Activated CD4-positive, alpha-beta T cell treated with anti-CD3 and anti-CD28 coated beads, Interleukin-2, amount 10 ng/mL, durations not matched to agents 7 days and 5 days (primary cell): ENCODE results near the gene UBE2Q2. TPM values are rescaled to one million over a fixed set of nuclear protein-coding genes. Genes with fewer than 3 reads are reported as not detected.
"Not testable (repeated sequence)": the region's sequence is repeated elsewhere in the genome, so short reads cannot be mapped to it uniquely, and the experiment has no call there.

Experiments
- CTCF ChIA-PET: fragments of 350-600 bp; sonication (Branson Sonifier 250); formaldehyde crosslinking; loops from one replicate; lab custom pipeline; 2021; ENCODE audit warnings: antibody characterized with exemption; lab: Charles Lee
- POLR2A ChIA-PET: fragments of 350-600 bp; sonication (Branson Sonifier 250); formaldehyde crosslinking; loops from one replicate; lab custom pipeline; 2021; ENCODE audit warnings: antibody characterized with exemption; lab: Charles Lee
- DNase-seq: peaks from one replicate; pipeline ENCODE4 v3.0.0-alpha.2; 2020
- H3K27ac Mint-ChIP-seq: one replicate; pipeline ENCODE4 v1.8.0; 2021; ENCODE audit warnings: mild to moderate bottlenecking, moderate library complexity, mixed read lengths
- H3K27me3 Mint-ChIP-seq: one replicate; pipeline ENCODE4 v1.8.0; 2021; ENCODE audit warnings: mixed read lengths
- H3K36me3 Mint-ChIP-seq: one replicate; pipeline ENCODE4 v1.8.0; 2021; ENCODE audit warnings: low read depth, mixed read lengths
- H3K4me1 Mint-ChIP-seq: one replicate; pipeline ENCODE4 v1.8.0; 2021; ENCODE audit warnings: mixed read lengths
- H3K4me3 Mint-ChIP-seq: one replicate; pipeline ENCODE4 v1.8.0; 2021; ENCODE audit warnings: mild to moderate bottlenecking, moderate library complexity, mixed read lengths
- H3K9me3 Mint-ChIP-seq: one replicate; pipeline ENCODE4 v1.8.0; 2021; ENCODE audit warnings: mixed read lengths
- total RNA-seq, 2 experiments: library from RNA; stranded (reverse); gene quantifications; one replicate each; pipeline ENCODE4 v1.2.3, GENCODE V29; 2021

UBE2Q2 gene
- total RNA-seq, 2 experiments from 2014 or later = 35.6 to 40.3 TPM

DNA sequence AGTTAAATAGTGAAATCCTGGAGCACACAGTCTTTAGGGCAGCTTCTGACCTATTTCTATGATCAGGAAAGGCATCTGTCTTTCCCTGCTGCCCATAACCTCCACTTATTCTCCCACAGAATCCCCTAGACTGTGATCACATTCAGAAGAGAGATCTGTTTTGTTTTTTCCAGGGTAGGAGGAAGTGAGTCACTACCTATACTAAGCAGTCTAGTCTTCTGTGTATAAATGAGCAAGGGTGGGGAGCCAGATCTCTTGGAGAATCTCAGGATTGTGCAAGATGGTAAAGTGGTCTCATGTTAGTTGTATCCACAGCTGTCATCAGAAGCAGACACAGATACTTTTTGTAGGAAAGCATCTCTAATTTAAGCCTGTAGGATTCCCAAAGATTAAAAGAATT lies 48.6 kb downstream of the UBE2Q2 start:
- no peak for DNase-seq
- no peaks in the 10 kb centered on the region for H3K27me3 Mint-ChIP-seq
- peaks cover 14% of the 10 kb centered on the region for H3K4me1 Mint-ChIP-seq
- peaks cover 36% of the 10 kb centered on the region for H3K36me3 Mint-ChIP-seq
- H3K4me3 Mint-ChIP-seq = no peak overlapping the region
- peak overlapping the region; percentile 25 for H3K27ac Mint-ChIP-seq
- CTCF ChIA-PET = interaction anchor here (0.6 to 0.7 kb wide), 2 partner anchors 148 to 867 kb away, joined by 3 read pairs; no protein-coding TSS in a partner anchor
- H3K9me3 Mint-ChIP-seq = no peaks in the 10 kb centered on the region
- POLR2A ChIA-PET = no interaction called here

DNA sequence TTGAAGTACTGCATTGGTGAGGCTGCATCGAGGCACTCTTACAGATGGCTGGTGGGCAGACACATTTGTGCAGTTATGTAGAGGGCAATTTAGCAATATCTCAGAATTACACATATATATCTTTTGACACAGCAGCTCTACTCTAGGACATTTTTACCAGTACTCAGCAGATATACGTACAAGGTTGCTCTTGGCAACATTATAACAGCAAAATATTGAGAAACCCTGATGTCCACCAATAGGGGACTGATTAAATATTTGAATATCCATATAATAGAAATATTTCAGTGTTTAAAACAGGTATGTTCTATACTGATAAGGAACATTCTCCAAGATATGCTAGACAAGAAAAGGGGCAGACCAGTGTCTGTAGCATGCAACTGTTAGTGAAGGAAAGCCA lies 52.5 kb downstream of the UBE2Q2 start:
- H3K9me3 Mint-ChIP-seq = no peaks in the 10 kb centered on the region
- peaks cover 14% of the 10 kb centered on the region for H3K4me1 Mint-ChIP-seq
- H3K27me3 Mint-ChIP-seq = no peaks in the 10 kb centered on the region
- H3K27ac Mint-ChIP-seq = no peak overlapping the region
- no peak overlapping the region for H3K4me3 Mint-ChIP-seq
- ChIA-PET POLR2A (interaction anchor here (0.6 kb wide), 1 partner anchor 33 kb away, joined by 7 read pairs; no protein-coding TSS in a partner anchor), CTCF (no interaction called here)
- peaks cover 23% of the 10 kb centered on the region for H3K36me3 Mint-ChIP-seq
- no peak for DNase-seq

DNA sequence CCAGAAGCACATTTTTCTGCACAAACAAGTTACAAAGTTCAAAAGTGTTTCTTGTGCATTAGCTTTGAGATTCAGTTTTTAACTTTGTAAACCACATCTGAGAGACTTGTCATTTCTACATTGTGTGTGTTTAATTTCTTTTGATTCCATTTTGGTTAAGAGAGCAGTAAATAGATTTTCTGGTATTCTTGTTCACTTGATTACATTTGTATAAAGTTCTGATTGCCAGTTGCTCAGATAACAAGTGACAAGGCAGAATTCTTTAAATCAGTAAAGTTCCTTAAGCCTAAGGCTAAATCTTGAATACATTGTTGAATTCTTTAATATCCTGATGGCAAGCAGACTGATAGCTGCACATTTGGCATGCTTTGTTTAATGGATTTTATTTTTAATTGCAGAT lies 57.3 kb downstream of the UBE2Q2 start:
- no peaks in the 10 kb centered on the region for H3K27me3 Mint-ChIP-seq
- H3K9me3 Mint-ChIP-seq = no peaks in the 10 kb centered on the region
- no peak overlapping the region for H3K27ac Mint-ChIP-seq
- H3K4me1 Mint-ChIP-seq = peaks cover 41% of the 10 kb centered on the region
- peaks cover 23% of the 10 kb centered on the region for H3K36me3 Mint-ChIP-seq
- ChIA-PET POLR2A (interaction anchor here (0.7 kb wide), 1 partner anchor 23 kb away, joined by 5 read pairs; no protein-coding TSS in a partner anchor), CTCF (no interaction called here)
- H3K4me3 Mint-ChIP-seq = no peak overlapping the region
- DNase-seq = no peak

DNA sequence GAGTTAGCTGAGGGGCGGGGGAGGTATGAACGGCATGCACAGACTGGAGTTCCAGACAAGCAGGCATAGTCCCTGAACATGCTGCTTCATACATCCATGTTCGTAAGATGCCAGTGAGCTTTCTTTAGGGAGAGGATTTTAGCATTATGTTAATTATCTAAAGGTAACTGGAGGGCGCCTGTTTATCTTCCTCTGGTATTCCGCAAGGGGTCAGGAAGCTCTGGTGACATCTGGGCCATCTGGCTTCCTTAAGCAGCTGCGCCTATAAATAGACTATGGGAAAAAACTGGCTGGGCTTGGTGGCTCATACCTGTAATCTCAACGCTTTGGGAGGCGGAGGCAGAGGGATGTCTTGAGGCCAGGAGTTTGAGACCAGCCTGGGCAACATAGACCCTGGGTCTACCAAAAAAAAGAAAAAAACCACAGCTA lies 58.9 kb downstream of the UBE2Q2 start:
- Mint-ChIP-seq H3K27ac (peak overlapping the region; percentile 19), H3K9me3 (no peaks in the 10 kb centered on the region), H3K4me3 (peak overlapping the region; percentile 57), H3K4me1 (peaks cover 50% of the 10 kb centered on the region), H3K27me3 (no peaks in the 10 kb centered on the region), H3K36me3 (peaks cover 31% of the 10 kb centered on the region)
- ChIA-PET CTCF (interaction anchor here (0.6 to 1.5 kb wide), 2 partner anchors 11 to 75 kb away, joined by 3 to 4 read pairs; no protein-coding TSS in a partner anchor), POLR2A (no interaction called here)
- DNase-seq = no peak

DNA sequence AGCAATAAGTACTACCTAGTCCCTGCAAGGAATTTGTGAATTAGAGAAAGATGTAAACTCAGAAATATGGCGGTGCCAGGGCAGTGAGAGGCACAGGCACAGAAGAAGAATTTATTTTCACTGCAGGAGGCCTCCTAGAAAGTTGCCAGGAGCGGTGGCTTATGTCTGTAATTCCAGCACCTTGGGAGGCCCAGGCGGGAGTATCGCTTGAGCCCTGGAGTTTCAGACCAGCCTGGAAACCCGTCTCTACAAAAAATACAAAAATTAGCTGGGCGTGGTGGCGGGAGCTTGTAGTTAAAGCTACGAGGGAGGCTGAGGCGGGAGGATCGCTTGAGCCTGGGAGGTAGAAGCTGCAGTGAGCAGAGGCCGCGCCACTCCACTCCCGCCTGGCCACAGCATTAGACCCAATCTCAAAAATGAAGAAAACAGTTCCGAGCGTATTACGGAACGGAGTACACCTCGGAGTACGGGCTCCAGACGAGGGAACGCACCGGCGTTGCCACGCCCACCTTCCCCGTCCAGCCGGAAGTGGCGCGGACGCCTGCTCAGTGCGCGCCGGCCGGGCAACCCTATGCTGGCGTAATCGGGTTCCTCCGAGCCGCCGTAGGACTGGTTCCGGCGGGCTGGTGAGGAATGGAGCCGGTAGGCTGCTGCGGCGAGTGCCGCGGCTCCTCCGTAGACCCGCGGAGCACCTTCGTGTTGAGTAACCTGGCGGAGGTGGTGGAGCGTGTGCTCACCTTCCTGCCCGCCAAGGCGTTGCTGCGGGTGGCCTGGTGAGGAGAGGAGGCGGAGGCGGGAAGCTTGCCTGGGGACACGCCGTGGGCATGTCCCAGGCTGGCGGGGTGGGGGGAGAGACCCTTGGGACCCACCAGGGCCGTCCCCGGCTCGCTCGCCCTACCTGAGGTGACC lies 60.3 kb downstream of the UBE2Q2 start, which contains the start of gene FBXO22:
Gene FBXO22 (plus strand): TSS at position 548 of the 909 bp plus-strand sequence. CDS start 86 bp downstream, at position 634.
- Mint-ChIP-seq H3K4me3 (peak within 1 kb of the TSS; percentile 99), H3K4me1 (peaks cover 50% of the 10 kb centered on the region), H3K27ac (peak within 1 kb of the TSS; percentile 97), H3K36me3 (peaks cover 28% of the 10 kb centered on the region), H3K9me3 (no peaks in the 10 kb centered on the region), H3K27me3 (no peaks in the 10 kb centered on the region)
- CTCF ChIA-PET = interaction anchor here (0.6 to 0.7 kb wide), 2 partner anchors 27 to 514 kb away, joined by 3 read pairs; no protein-coding TSS in a partner anchor
- POLR2A ChIA-PET = no interaction called here
- DNase-seq = peak; percentile 92

DNA sequence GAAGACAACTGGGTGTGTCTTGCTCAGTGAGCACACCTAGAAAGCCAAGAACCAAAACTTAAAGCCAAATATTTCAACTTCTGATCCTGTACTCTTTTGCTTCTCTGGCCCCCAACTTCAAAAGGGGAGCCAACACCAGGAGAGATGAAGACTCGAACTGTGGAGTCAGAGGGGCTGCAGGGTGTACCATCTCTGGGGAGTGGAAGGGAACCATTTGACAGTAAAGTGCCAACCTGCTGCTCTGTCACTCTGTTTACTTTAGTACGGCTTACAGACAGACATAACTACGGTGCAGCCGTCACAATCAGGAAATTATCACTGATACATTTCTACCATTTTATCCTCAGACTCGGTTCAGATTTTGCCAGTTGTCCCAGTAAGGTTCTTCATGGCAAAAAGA lies 62.0 kb downstream of the UBE2Q2 start:
- H3K9me3 Mint-ChIP-seq = peaks cover 2% of the 10 kb centered on the region
- DNase-seq = no peak
- H3K4me1 Mint-ChIP-seq = peaks cover 64% of the 10 kb centered on the region
- H3K27me3 Mint-ChIP-seq = no peaks in the 10 kb centered on the region
- H3K36me3 Mint-ChIP-seq = peaks cover 43% of the 10 kb centered on the region
- H3K27ac Mint-ChIP-seq = peak overlapping the region; percentile 71
- H3K4me3 Mint-ChIP-seq = peak overlapping the region; percentile 99
- ChIA-PET CTCF (interaction anchor here (1.1 to 2.2 kb wide), 2 partner anchors 15 to 95 kb away, joined by 4 to 7 read pairs; no protein-coding TSS in a partner anchor), POLR2A (no interaction called here)

DNA sequence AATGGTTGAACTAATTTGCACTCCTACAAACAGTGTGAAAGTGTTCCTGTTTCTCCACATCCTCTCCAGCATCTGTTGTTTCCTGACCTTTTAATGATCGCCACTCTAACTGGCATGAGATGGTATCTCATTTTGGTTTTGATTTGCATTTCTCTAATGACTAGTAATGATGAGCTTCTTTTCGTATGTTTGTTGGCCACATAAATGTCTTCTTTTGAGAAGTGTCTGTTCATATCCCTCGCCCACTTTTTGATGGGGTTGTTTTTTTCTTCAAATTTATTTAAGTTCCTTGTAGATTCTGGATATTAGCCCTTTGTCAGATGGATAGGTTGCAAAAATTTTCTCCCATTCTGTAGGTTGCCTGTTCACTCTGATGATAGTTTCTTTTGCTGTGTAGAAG lies 67.1 kb downstream of the UBE2Q2 start:
- Mint-ChIP-seq H3K4me1 (peaks cover 44% of the 10 kb centered on the region), H3K36me3 (peaks cover 67% of the 10 kb centered on the region)
- CTCF ChIA-PET = interaction anchor here (1.2 kb wide), 1 partner anchor 12 kb away, joined by 3 read pairs; no protein-coding TSS in a partner anchor

DNA sequence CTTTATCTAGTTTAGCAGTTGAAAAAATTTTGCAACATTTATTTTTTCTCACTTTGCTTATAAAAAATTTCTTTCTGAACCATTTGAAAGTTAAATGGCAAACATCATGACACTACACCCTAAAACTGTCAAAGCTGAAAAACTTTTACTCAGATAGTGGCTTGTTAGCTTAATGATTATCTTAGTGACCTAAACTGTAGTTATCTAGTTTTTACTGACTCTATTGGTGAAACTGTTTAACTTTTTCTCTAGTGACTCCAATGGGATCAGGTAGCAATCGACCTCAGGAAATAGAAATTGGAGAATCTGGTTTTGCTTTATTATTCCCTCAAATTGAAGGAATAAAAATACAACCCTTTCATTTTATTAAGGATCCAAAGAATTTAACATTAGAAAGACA lies 73.7 kb downstream of the UBE2Q2 start:
- CTCF ChIA-PET = no interaction called here

More for the DNA sequence above, 67.1 kb downstream of the UBE2Q2 start:
- POLR2A ChIA-PET, H3K27ac Mint-ChIP-seq, DNase-seq, H3K4me3 Mint-ChIP-seq, H3K27me3 Mint-ChIP-seq: not testable (repeated sequence)
- H3K9me3 Mint-ChIP-seq = peaks cover 14% of the 10 kb centered on the region

DNA sequence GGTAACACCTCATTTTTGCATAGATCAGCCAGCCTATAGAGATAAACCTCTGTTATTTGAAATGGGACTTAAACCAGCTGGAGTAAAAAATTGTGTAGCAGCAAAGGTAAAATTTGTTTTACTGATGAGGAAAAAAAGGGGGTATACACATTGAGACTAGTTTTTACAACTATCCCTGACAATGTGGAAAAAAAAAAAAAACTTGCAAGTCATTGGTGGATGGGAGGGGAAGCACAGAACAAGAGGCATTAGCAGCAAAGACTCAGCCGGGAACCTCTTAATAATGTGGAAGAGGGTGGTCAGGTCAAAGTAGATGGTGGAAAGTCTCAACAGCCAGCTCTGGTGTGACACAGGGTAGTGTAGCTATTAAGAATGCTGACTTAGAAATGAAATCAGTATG lies 74.9 kb downstream of the UBE2Q2 start:
- no peak for DNase-seq
- peaks cover 14% of the 10 kb centered on the region for H3K4me1 Mint-ChIP-seq
- H3K4me3 Mint-ChIP-seq = no peak overlapping the region
- no peak overlapping the region for H3K27ac Mint-ChIP-seq
- no peaks in the 10 kb centered on the region for H3K9me3 Mint-ChIP-seq
- CTCF ChIA-PET = interaction anchor here (0.7 kb wide), 1 partner anchor 1513 kb away, joined by 4 read pairs; no protein-coding TSS in a partner anchor
- POLR2A ChIA-PET = no interaction called here
- H3K27me3 Mint-ChIP-seq = no peaks in the 10 kb centered on the region
- H3K36me3 Mint-ChIP-seq = peaks cover 37% of the 10 kb centered on the region

More for the DNA sequence above, 73.7 kb downstream of the UBE2Q2 start:
- H3K27ac Mint-ChIP-seq = no peak overlapping the region
- peaks cover 6% of the 10 kb centered on the region for H3K9me3 Mint-ChIP-seq
- no peak overlapping the region for H3K4me3 Mint-ChIP-seq
- peaks cover 44% of the 10 kb centered on the region for H3K36me3 Mint-ChIP-seq
- POLR2A ChIA-PET = no interaction called here
- peaks cover 8% of the 10 kb centered on the region for H3K4me1 Mint-ChIP-seq
- no peak for DNase-seq
- no peaks in the 10 kb centered on the region for H3K27me3 Mint-ChIP-seq

DNA sequence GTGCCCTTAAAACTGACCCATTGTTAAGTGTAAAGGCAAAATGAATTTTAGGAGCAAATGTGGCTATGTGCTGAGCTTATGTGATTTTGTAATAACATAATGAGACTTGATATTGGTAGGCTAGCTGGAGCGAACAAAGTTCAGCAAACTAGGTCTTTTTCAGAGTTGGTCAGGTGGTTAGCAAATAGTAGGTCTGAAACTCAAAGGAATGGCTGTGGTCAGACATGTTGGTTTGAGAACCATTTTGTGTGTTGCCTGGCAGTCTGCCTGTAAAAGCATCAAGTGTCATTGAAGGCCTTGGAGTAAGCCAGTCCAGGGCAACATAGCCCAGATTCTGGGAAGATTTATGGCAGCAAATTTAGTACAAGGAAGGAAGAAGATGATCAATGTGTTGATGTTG lies 76.8 kb downstream of the UBE2Q2 start:
- peaks cover 27% of the 10 kb centered on the region for H3K4me1 Mint-ChIP-seq

DNA sequence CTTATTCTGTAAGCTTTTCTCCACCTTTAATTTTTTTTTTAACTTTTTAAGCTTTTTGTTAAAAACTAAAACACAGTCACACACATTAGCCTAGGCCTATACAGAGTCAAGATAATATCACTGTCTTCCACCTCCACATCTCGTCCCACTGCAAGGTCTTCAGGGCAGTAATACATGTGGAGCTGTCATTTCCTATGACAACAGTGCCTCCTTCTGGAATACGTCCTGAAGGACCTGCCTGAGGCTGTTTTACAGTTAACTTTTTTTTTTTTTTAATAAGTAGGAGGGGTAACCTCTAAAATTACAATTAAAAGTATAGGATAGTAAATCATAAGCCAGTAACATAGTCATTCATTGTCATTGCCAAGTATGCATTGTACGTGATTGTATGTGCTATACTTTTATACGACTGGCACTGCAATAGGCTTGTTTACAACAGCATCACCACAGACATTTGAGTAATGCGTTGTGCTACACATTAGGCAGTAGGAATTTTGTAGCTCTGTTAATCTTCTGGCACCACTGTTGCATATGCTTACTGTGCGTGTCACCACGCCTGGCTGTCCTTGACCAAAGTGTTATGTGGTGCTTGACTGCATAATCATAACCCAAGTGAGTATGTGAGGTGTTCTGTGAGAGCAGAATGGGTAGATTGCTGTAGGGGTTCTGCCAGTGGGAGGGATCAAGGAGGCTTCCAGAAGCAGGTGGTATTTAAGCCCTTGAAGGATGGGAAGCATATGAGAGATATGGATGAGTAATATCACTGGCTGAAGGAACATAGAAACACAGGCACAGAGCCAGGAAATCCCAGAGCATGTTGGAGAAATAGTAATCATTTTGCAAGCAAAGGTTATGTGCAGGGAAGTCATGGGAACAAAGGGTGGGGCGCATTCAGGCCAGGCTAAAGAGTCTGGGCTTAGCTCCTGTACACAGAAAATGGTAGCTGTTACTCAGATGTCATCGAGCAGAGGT lies 78.8 kb downstream of the UBE2Q2 start:
- CTCF ChIA-PET = interaction anchor here (0.6 to 2.2 kb wide), 5 partner anchors 16 to 142 kb away, joined by 3 to 7 read pairs (median 5); no protein-coding TSS in a partner anchor
- H3K4me1 Mint-ChIP-seq = peaks cover 35% of the 10 kb centered on the region
- H3K36me3 Mint-ChIP-seq = peaks cover 34% of the 10 kb centered on the region
- H3K4me3 Mint-ChIP-seq = no peak overlapping the region
- H3K9me3 Mint-ChIP-seq = no peaks in the 10 kb centered on the region
- H3K27ac Mint-ChIP-seq = no peak overlapping the region
- POLR2A ChIA-PET = no interaction called here
- DNase-seq = peak; percentile 44
- H3K27me3 Mint-ChIP-seq = no peaks in the 10 kb centered on the region

More for the DNA sequence above, 76.8 kb downstream of the UBE2Q2 start:
- no peak overlapping the region for H3K27ac Mint-ChIP-seq
- ChIA-PET POLR2A (no interaction called here), CTCF (interaction anchor here (0.6 to 2.2 kb wide), 3 partner anchors 14 to 130 kb away, joined by 4 to 7 read pairs (median 4); no protein-coding TSS in a partner anchor)
- no peak for DNase-seq
- no peaks in the 10 kb centered on the region for H3K27me3 Mint-ChIP-seq
- no peak overlapping the region for H3K4me3 Mint-ChIP-seq
- H3K36me3 Mint-ChIP-seq = peaks cover 31% of the 10 kb centered on the region
- H3K9me3 Mint-ChIP-seq = no peaks in the 10 kb centered on the region

DNA sequence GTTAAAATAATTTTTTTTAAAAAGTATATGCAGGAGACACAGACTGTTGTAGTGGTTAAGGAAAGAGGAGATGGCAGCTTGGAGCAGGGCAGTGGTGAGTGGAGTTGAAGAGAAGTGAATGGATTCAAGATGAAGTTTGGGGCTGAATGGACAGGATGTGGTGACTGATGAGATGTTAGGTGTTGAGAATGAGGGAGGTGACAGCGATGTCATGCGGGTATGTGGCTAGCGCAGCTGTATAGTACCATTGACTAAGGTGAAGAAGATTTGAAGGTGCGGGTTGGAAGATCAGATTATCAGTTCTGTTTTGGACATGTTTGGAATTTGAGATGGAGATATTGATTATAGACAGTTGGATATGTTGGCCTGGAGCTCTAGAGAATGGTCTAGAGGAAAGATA lies 80.5 kb downstream of the UBE2Q2 start:
- H3K4me3 Mint-ChIP-seq = no peak overlapping the region
- ChIA-PET CTCF (interaction anchor here (1.3 kb wide), 1 partner anchor 101 kb away, joined by 3 read pairs; no protein-coding TSS in a partner anchor), POLR2A (interaction anchor here (0.5 kb wide), 1 partner anchor 23 kb away, joined by 5 read pairs; no protein-coding TSS in a partner anchor)
- no peaks in the 10 kb centered on the region for H3K27me3 Mint-ChIP-seq
- H3K9me3 Mint-ChIP-seq = no peaks in the 10 kb centered on the region
- peak; percentile 19 for DNase-seq
- H3K36me3 Mint-ChIP-seq = peaks cover 33% of the 10 kb centered on the region
- peaks cover 34% of the 10 kb centered on the region for H3K4me1 Mint-ChIP-seq
- H3K27ac Mint-ChIP-seq = no peak overlapping the region
